ENCODE results near the gene RGL1. TPM values are rescaled to one million over a fixed set of nuclear protein-coding genes. Genes with fewer than 3 reads are reported as not detected.
A peak's percentile ranks its signal among the peaks of the same experiment; 100 is the strongest.

RGL1 gene
- total RNA-seq, 1 experiment from 2014 or later = 74.0 TPM

GRCh38 chr1:183806675-183807074 is 1.8 kb downstream of the RGL1 start:
- no peaks in the 10 kb centered on the region for H3K27me3 ChIP-seq (replicated peaks; ENCODE audit: insufficient read depth, low read depth, low read length, poor library complexity)
- peak overlapping the region; percentile 71 for H3K4me3 ChIP-seq (ENCODE audit: low read depth, low read length, poor library complexity, severe bottlenecking)
- peaks cover 49% of the 10 kb centered on the region for H3K4me1 ChIP-seq (ENCODE audit: insufficient read depth, low read length, poor library complexity, severe bottlenecking)
- ChIA-PET CTCF (no interaction called here), POLR2A (ENCODE audit: low non-redundant PET) (no interaction called here)
- TF ChIP-seq EZH2 (IDR thresholded peaks at IDR 0.05; ENCODE audit: borderline replicate concordance, low read depth, low read length, poor library complexity, severe bottlenecking) (no peak), CTCF (conservative IDR thresholded peaks at IDR 0.05; ENCODE audit: low read depth, low read length) (no peak)
- BruUV-seq (replicated peaks) = no TSS peak
- DNase-seq (ENCODE audit: low spot score) = no peak
- peaks cover 10% of the 10 kb centered on the region for H3K9me3 ChIP-seq (ENCODE audit: low read depth, low read length, poor library complexity, severe bottlenecking)
- H3K27ac ChIP-seq (ENCODE audit: low read depth, low read length, poor library complexity, severe bottlenecking) = peak overlapping the region; percentile 94
- peaks cover 14% of the 10 kb centered on the region for H3K36me3 ChIP-seq (ENCODE audit: insufficient read depth, low read length, poor library complexity, severe bottlenecking)
- intact Hi-C loops (cut with micrococcal nuclease; ENCODE audit: unreplicated experiment) = loop anchor here (5.0 kb wide), 1 partner anchor 81 kb away; no protein-coding TSS in a partner anchor

- ChIA-PET CTCF (no interaction called here), POLR2A (ENCODE audit: low non-redundant PET) (no interaction called here)
- H3K36me3 ChIP-seq (ENCODE audit: insufficient read depth, low read length, poor library complexity, severe bottlenecking) = peaks cover 14% of the 10 kb centered on the region
- H3K4me3 ChIP-seq (ENCODE audit: low read depth, low read length, poor library complexity, severe bottlenecking) = peak overlapping the region; percentile 71
- H3K27ac ChIP-seq (ENCODE audit: low read depth, low read length, poor library complexity, severe bottlenecking) = peak overlapping the region; percentile 94
- intact Hi-C loops (cut with micrococcal nuclease; ENCODE audit: unreplicated experiment) = loop anchor here (5.0 kb wide), 1 partner anchor 80 kb away; no protein-coding TSS in a partner anchor
- H3K9me3 ChIP-seq (ENCODE audit: low read depth, low read length, poor library complexity, severe bottlenecking) = peaks cover under 1% of the 10 kb centered on the region
- no peak for DNase-seq (ENCODE audit: low spot score)
- no TSS peak for BruUV-seq (replicated peaks)
- no peak for TF ChIP-seq EZH2 (IDR thresholded peaks at IDR 0.05; ENCODE audit: borderline replicate concordance, low read depth, low read length, poor library complexity, severe bottlenecking)
- no peak for TF ChIP-seq CTCF (conservative IDR thresholded peaks at IDR 0.05; ENCODE audit: low read depth, low read length)
- peaks cover 59% of the 10 kb centered on the region for H3K4me1 ChIP-seq (ENCODE audit: insufficient read depth, low read length, poor library complexity, severe bottlenecking)
- H3K27me3 ChIP-seq (replicated peaks; ENCODE audit: insufficient read depth, low read depth, low read length, poor library complexity) = no peaks in the 10 kb centered on the region
Observed at GRCh38 chr1:183807549-183808168, 2.7 kb downstream of the RGL1 start.

- H3K4me3 ChIP-seq (ENCODE audit: low read depth, low read length, poor library complexity, severe bottlenecking) = peak overlapping the region; percentile 71
- intact Hi-C loops (cut with micrococcal nuclease; ENCODE audit: unreplicated experiment) = loop anchor here (5.0 kb wide), 1 partner anchor 79 kb away; no protein-coding TSS in a partner anchor
- TF ChIP-seq CTCF (conservative IDR thresholded peaks at IDR 0.05; ENCODE audit: low read depth, low read length) (no peak), EZH2 (IDR thresholded peaks at IDR 0.05; ENCODE audit: borderline replicate concordance, low read depth, low read length, poor library complexity, severe bottlenecking) (no peak)
- peaks cover 67% of the 10 kb centered on the region for H3K4me1 ChIP-seq (ENCODE audit: insufficient read depth, low read length, poor library complexity, severe bottlenecking)
- peak overlapping the region; percentile 94 for H3K27ac ChIP-seq (ENCODE audit: low read depth, low read length, poor library complexity, severe bottlenecking)
- H3K36me3 ChIP-seq (ENCODE audit: insufficient read depth, low read length, poor library complexity, severe bottlenecking) = peaks cover 14% of the 10 kb centered on the region
- POLR2A ChIA-PET (ENCODE audit: low non-redundant PET) = interaction anchor here (0.7 kb wide), 1 partner anchor 847 kb away, joined by 3 read pairs; no protein-coding TSS in a partner anchor
- CTCF ChIA-PET = no interaction called here
- no TSS peak for BruUV-seq (replicated peaks)
- no peaks in the 10 kb centered on the region for H3K9me3 ChIP-seq (ENCODE audit: low read depth, low read length, poor library complexity, severe bottlenecking)
- no peak for DNase-seq (ENCODE audit: low spot score)
- H3K27me3 ChIP-seq (replicated peaks; ENCODE audit: insufficient read depth, low read depth, low read length, poor library complexity) = no peaks in the 10 kb centered on the region
Observed at GRCh38 chr1:183808296-183809027, 3.5 kb downstream of the RGL1 start.

All from A673 (cell line).